D341Med (cell line): Measurements from ENCODE around the gene OLFM2.
"Not testable (repeated sequence)": the region's sequence is repeated elsewhere in the genome, so short reads cannot be mapped to it uniquely, and the experiment has no call there.

Experiments used
- DNase-seq: peaks from one replicate; pipeline ENCODE4 v3.0.0; 2012; ENCODE audit warnings: low spot score

OLFM2 gene

GRCh38 chr19:9828551-9829063 is 107.7 kb downstream of the OLFM2 start:
- no peak for DNase-seq

- peak; percentile 92 for DNase-seq
Observed at GRCh38 chr19:9827289-9828238, 108.8 kb downstream of the OLFM2 start, which contains the start of gene UBL5. Gene UBL5, plus strand, starts transcription at chr19:9827918. Its CDS starts 420 bp downstream, at chr19:9828338.

- no peak for DNase-seq
Observed at GRCh38 chr19:9823816-9824215, 112.5 kb downstream of the OLFM2 start.

DNA sequence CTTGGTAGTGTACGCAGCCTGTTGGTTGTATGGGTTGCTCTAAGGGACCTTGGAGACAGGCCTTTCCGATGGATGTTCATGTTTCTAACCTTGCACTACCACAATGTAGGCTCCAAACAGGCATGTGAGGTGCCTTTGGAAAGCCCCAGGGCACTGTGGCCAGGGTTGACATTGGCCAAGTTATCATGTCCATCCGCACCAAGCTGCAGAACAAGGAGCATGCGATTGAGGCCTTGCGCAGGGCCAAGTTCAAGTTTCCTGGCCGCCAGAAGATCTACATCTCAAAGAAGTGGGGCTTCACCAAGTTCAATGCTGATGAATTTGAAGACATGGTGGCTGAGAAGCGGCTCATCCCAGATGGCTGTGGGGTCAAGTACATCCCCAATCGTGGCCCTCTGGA is 116.3 kb downstream of the OLFM2 start:
- DNase-seq: not testable (repeated sequence)

DNA sequence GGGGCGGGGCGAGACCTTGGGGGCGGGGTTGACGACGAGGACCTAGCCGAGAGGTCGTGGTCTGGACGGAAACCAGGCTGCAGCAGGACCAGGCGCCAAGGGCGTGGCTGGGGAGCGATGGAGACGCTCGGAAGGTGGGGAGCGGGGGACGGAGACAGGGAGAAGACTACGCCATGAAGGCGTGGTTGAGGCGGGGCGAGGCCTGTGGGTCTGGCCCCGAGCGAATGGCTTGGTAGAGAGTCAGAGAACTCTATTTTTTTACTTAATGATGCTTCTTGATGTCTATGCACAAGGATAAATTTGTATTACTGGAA is 116.8 kb downstream of the OLFM2 start:
- no peak for DNase-seq

GRCh38 chr19:9818734-9819595 is 117.3 kb downstream of the OLFM2 start, which contains the start of gene FBXL12:
Gene FBXL12, minus strand, starts transcription at chr19:9819079. Its CDS starts 266 bp downstream, at chr19:9818813.
- DNase-seq: peak; percentile 96

GRCh38 chr19:9818175-9818733 is 118.1 kb downstream of the OLFM2 start:
- no peak for DNase-seq

DNA sequence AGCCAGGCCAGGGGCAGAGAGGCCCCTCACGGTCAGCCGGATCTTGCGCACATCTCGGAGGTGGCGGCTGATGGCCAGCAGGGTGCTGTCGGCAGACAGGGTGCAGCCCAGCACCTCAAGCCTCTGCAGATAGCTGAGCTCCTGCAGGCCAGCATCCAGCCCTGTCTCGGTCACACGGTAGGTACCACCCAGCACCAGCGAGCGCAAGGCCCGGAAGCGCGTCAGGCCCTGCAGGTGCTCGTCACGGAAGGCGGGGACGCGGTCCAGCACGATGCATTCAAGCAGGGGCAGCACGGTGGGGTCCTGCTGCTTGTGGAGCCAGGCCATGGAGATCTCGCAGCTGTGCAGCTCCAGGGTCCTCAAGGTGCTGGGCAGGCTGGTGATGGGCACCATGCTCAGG is 125.2 kb downstream of the OLFM2 start:
- no peak for DNase-seq

- DNase-seq: no peak
Observed at GRCh38 chr19:9808855-9809824, 127.2 kb downstream of the OLFM2 start.

DNA sequence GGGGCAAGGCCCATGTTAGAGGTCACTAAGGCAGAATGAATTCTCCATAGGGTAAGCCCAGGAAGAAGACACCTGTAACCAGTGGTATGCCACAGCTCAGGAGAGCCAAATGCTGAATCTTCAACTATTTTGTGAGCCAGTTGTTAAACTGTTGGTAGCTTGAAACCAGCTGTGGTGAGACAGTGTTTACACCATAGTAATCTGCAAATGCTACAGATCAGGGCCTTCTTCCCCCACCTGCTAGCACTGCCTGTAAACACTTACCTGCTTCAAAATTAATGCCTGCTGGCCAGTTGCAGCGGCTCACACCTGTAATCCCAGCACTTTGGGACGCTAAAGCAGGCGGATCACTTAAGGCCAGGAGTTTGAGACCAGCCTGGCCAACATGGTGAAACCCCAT is 129.5 kb downstream of the OLFM2 start:
- no peak for DNase-seq
